GM12892 (cell line): ENCODE measurements around the gene BSCL2.

Experiments used
- POLR2AphosphoS5 ChIP-seq: IDR thresholded peaks from 2 replicates; pipeline ENCODE4 v1.6.1; 2011; ENCODE audit warnings: low read depth, low read length, control low read depth
- TAF1 ChIP-seq: IDR thresholded peaks from 2 replicates; pipeline ENCODE4 v1.6.1; 2011; ENCODE audit warnings: low read depth, mild to moderate bottlenecking, control low read depth, low read length, borderline replicate concordance

GRCh38 chr11:62705880-62706849, 1.1 kb downstream of the BSCL2 start:
- TF ChIP-seq POLR2AphosphoS5, result no peak; the same call in 1 of the 2 replicates
- no peak for TF ChIP-seq TAF1
